Lower leg skin (tissue), 3 donors: ENCODE data around the gene B4GALNT4.

Experiments used
- POLR2A ChIP-seq, 2 donors: fragments of 450-650 bp; IDR thresholded peaks; one replicate each; pipeline ENCODE4 v1.6.1; 2016 to 2017; ENCODE audit warnings: antibody characterized with exemption in 2 of 2, mild to moderate bottlenecking in 1 of 2, moderate library complexity in 1 of 2
- TF ChIP-seq, protein P1 (sequence below), 3 donors: fragments of 450-650 bp; IDR thresholded peaks; one replicate each; pipeline ENCODE4 v1.5.1; 2016; ENCODE audit warnings: antibody characterized with exemption in 3 of 3, mild to moderate bottlenecking in 3 of 3, moderate library complexity in 2 of 3

DNA sequence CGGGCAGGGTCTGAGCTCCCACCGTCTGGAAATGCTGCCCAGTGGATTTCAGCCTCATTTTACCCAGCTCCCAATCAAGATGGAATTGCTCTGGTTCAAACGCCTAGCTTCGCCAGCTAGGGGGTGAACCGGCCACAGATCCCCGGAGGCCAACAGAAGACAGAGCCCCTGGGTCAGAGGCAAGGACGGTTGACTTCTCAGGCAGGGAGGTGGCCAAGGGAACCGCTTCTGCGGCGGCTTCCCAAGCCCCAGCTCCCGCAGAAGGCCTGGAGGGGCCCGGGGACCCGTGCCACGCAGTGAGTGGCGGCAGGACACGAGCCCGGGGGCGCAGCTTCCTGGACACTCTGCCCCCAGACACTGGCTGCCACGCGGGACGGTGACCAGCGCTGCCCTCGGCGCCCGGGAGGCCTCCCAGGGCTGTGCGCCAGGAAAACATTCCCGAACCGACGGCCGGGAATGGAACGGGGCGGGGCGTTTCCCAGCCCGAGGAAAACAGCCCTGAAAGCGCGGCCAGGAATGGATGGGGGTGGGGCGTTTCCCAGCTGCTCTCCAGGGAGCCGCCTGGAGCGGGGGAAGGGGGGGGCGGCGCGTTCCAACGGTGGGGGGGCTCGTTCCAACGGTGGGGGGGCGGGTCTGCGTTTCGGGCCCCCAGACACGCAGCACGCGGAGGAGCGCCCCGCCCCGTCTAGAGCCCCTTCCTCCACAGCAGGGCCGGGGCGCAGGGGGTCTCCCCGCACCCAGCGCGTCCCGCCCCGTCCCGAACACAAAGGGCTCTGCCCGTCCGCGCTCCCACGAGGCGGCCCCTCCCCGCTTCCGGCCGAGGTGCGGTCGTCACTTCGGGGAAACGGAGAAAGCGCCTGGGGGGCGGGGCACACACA, 13.5 kb upstream of the B4GALNT4 start:
- TF ChIP-seq, protein P1, sequence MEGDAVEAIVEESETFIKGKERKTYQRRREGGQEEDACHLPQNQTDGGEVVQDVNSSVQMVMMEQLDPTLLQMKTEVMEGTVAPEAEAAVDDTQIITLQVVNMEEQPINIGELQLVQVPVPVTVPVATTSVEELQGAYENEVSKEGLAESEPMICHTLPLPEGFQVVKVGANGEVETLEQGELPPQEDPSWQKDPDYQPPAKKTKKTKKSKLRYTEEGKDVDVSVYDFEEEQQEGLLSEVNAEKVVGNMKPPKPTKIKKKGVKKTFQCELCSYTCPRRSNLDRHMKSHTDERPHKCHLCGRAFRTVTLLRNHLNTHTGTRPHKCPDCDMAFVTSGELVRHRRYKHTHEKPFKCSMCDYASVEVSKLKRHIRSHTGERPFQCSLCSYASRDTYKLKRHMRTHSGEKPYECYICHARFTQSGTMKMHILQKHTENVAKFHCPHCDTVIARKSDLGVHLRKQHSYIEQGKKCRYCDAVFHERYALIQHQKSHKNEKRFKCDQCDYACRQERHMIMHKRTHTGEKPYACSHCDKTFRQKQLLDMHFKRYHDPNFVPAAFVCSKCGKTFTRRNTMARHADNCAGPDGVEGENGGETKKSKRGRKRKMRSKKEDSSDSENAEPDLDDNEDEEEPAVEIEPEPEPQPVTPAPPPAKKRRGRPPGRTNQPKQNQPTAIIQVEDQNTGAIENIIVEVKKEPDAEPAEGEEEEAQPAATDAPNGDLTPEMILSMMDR (IDR thresholded peaks at IDR 0.05): no peak
- peak in 1 of 2 donors; percentile 64 for TF ChIP-seq POLR2A (IDR thresholded peaks at IDR 0.05)
